Activated naive CD4-positive, alpha-beta T cell (primary cell): ENCODE measurements around the gene DGCR6.
"Not testable (repeated sequence)": the region's sequence is repeated elsewhere in the genome, so short reads cannot be mapped to it uniquely, and the experiment has no call there.

Experiments used
- DNase-seq, 4 experiments: peaks; one replicate each; lab custom pipeline; 2025; lab: John Stamatoyannopoulos, UW

DGCR6 gene

DNA sequence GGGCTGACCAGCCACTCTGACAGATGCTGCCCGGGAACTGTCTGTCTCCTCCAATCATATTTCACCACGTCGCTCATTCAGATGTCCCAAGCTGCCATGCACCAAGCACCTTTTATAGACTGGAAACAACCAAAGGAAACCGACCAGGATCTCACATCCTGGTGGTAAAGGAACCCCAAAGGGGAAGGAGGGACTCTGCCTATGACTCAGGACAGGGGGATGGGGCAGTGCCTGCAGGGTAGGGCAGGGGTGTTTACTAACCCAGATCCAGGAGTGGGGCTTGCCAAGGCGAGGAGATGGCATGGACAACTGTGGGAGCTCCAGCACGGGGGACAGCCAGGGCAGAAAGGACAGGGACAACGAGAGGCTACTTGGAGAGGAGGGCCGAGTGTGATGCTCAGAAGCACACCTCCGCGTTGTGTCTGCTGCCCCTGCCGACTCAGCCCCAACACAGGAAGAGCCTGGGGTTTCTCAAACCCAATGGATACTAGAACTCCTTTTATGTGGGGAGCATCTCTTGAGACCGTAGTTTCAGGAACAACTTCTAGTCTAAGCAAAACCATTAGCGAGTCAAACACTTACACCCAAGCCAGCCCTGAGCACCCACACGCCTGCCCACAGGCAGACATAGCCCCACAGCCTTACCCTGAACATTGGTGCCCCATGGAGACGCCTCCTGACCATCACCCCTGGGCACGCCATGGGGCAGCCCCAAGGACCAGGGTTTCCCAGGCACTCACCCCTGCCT is 26.0 kb downstream of the DGCR6 start:
- DNase-seq, result no peak

- DNase-seq, result no peak
These were observed 27.8 kb downstream of the DGCR6 start for GRCh38 chr22:18933914-18934313.

- DNase-seq, result not testable (repeated sequence)
These were observed 28.6 kb downstream of the DGCR6 start for GRCh38 chr22:18934688-18935087.

- no peak for DNase-seq
These were observed 29.9 kb downstream of the DGCR6 start, which contains the start of gene PRODH for GRCh38 chr22:18935889-18936529. Gene PRODH (minus strand): TSS chr22:18936293. CDS start chr22:18936287, 6 bp downstream.

- DNase-seq, result not testable (repeated sequence)
These were observed 32.6 kb downstream of the DGCR6 start for GRCh38 chr22:18938691-18939090.

DNA sequence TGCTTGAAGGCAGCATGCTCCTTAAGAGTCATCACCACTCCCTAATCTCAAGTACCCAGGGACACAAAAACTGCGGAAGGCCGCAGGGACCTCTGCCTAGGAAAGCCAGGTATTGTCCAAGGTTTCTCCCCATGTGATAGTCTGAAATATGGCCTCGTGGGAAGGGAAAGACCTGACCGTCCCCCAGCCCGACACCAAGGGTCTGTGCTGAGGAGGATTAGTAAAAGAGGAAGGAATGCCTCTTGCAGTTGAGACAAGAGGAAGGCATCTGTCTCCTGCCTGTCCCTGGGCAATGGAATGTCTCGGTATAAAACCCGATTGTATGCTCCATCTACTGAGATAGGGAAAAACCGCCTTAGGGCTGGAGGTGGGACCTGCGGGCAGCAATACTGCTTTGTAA is 41.0 kb downstream of the DGCR6 start:
- not testable (repeated sequence) for DNase-seq

GRCh38 chr22:18947905-18948304 is 41.8 kb downstream of the DGCR6 start:
- DNase-seq, result no peak

- no peak for DNase-seq
These were observed 44.0 kb downstream of the DGCR6 start for GRCh38 chr22:18950141-18950540.

- DNase-seq, result no peak
These were observed 45.9 kb downstream of the DGCR6 start for GRCh38 chr22:18952022-18952421.

DNA sequence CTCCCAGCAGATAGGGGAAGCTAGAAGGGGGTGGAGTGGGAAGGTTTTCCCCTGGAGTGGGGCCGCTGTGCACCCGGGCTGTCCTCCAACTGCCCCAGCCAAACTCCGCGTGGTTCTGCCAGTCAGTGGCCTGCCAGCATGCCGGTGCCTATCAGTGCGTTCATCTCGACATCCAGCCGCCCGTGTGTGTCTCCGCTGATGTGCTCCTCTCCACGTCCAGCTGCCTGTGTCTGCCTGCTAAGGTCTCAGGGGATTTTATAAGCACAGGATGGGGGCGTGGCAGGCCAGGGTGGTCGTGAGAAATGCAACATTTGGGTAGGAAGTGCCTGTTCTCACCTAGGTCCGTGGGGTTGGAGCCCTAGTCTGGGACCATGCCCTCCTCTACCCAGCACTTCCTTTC is 47.0 kb downstream of the DGCR6 start:
- not testable (repeated sequence) for DNase-seq

DNA sequence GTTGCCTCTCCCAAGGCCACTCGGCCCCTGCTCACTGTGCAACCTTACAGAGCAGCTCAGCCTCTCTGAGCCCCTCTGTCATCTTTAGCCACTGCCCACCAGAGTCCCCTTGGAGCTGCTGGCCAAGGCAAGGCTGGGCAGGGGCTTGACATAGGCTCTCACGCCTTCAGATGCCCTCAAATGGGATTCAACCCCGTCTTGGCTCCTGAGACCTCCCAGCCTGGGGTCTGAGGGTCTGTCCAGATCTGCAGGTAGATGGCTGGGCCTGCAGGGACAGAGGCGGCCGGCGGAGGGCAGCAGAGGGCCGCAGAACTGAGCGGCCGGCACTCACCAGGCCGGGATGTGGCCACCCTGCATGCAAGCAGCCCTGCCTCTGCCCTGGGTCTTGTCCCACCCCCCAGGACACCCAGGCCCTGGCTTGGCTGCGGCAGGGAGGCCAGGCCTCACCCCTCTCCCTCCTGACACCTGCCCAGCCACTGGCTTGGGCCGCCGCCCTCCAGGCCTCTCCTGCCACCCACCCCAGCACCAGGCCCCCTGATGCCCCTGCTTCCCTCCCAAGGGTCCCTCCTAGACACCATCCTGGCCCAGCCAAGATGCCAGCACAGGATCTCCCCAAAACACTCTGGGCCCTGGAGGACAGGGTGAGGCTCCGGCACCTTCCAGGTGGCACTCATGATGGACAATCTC is 48.3 kb downstream of the DGCR6 start:
- DNase-seq, result peak in 3 of 4 experiments; percentile 12 to 47 (median 33)

- DNase-seq, result no peak
These were observed 49.0 kb downstream of the DGCR6 start for GRCh38 chr22:18954990-18955571.

DNA sequence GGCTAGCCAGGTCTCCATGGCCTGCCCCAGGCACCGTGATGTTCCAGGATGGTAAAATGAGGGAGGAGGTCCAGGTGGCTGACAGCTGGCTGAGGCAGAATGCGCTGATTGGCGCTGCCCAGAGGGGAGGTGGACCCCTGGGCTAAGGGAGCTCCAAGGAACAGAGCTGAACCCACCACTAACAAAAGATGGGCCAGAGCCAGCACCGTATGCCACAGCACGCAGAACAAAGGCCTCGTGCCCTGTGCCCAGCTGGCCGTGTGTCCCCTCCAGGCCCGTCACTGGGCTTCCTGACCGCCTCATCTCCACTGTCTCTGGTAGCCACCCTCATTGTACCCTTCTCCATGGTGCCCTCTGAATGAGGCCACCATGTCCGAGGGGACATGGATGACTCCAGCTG is 49.6 kb downstream of the DGCR6 start:
- no peak for DNase-seq

- not testable (repeated sequence) for DNase-seq
These were observed 50.2 kb downstream of the DGCR6 start for GRCh38 chr22:18956121-18956895.

DNA sequence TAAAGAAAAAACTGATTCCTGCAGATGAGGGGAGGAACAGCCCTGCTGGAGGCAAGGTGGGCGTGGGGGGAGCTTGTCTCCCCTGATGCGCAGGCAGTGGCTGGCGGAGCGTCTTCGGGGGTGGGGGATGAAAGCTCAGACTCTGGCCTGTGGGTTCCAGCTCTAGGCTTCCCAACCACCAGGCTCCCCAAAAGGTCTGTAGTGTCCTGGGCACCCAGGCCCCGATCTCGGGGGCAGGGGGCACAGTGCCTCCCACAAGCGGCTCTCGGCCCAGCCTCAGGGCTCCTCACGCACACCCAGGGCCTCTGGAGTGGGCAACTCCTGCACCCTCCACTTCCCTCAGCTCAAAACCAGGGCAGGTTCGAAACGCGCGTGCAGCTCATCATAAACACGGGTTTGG is 50.8 kb downstream of the DGCR6 start:
- DNase-seq, result not testable (repeated sequence)

GRCh38 chr22:18957621-18958320 is 51.7 kb downstream of the DGCR6 start:
- not testable (repeated sequence) for DNase-seq

GRCh38 chr22:18958321-18958705 is 52.2 kb downstream of the DGCR6 start:
- not testable (repeated sequence) for DNase-seq

DNA sequence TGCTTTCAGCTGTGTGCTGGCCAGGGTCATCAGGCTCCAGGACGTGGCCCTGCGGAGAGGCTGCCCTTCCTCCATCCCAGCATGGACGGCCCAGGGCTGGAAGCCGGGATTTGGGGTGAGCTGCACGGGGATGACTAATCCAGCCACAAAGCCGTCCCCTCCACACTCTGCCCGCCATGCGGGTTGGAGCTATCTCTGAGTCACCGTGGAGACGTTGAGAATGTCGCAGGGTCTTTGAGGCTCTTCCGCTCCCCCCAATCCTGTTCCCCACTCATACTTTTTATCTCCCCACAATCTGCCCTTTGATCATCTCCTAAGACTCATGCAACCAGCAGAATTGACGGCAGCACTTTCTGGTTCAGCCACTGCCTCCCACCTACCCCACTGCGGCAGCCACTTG is 52.6 kb downstream of the DGCR6 start:
- DNase-seq, result not testable (repeated sequence)

DNA sequence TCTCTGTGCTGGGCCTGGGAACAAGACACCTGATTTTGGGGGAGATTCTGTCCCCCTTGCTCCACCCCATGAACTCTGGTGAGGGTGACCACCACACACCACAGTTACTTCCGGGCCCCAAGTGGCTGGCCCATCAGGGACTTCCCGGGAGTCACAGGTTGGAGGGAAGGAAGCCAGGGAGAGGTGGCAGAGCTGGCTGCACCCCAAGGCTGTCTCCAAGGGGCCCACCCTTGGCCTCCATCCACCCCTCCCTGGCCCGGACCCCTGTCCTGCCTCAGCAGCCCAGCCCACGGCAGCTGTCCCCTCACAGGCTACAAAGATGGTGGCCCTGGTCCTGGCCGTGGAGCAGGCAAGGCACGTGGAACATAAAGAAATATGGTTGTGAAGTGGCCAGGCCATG is 53.1 kb downstream of the DGCR6 start:
- DNase-seq, result not testable (repeated sequence)

GRCh38 chr22:18959741-18960140 is 53.6 kb downstream of the DGCR6 start:
- not testable (repeated sequence) for DNase-seq
